ENCODE measurements around the gene ST3GAL6. TPM values are rescaled to one million over a fixed set of nuclear protein-coding genes. Genes with fewer than 3 reads are reported as not detected.

ST3GAL6 gene
- total and polyA plus RNA-seq, 2 donors (not counting 3 experiments of a cell fraction or from before 2014, with no cell fraction given), result 13.2 to 35.9 TPM

DNA sequence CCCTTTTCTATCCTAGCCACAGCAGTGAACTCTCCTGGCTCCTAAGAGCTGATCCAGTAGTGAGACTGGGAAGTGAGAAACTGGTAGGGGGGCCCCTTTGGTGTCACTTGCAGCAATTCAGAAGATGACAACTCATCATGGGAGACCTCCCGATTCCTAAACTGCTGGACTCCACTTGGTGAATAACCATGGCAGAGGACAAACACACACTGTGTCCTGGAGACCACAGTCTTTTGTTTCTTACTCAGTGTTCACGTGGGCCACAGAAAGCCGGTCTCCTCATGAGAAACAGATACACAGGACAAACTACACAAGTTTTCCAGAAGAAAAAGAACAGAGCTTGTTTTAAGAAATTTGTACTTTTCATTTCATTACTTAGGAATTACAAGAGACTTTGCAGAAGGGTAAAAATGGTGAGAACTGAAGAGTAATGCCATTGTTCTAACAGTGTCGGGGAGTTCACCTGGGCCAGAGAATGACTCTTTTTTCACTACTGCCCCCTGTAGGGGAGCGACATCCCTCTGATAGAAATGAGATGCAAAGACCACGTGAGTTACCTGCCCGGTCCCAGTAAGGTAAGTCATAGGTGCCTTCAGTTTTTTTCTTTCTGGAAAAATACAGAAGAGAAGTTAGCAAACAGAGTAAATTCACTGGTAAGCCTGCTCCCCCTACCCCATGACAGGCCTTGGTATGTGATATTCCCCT lies 38.1 kb downstream of the ST3GAL6 start:
- Histone ChIP-seq H3K9me1 (replicated peaks; ENCODE audit: control insufficient read depth, extremely low read depth, insufficient read depth, low read length) (no peaks in the 10 kb centered on the region), H3K9me3 (replicated peaks; ENCODE audit: control insufficient read depth, insufficient read depth, low read length) (no peaks in the 10 kb centered on the region), H3K27me3 (ENCODE audit: control insufficient read depth in 2 of 2, insufficient read depth in 2 of 2, low read length in 2 of 2) (no peaks in the 10 kb centered on the region), H3K27ac (ENCODE audit: insufficient read depth, low read depth, low read length) (no peak overlapping the region), H3K4me2 (ENCODE audit: insufficient read depth, low read length) (no peak overlapping the region), H4K20me1 (replicated peaks; ENCODE audit: control insufficient read depth, extremely low read depth, insufficient read depth, low read length) (no peaks in the 10 kb centered on the region), H3K79me2 (ENCODE audit: control insufficient read depth, insufficient read depth, low read length) (no peaks in the 10 kb centered on the region), H3K36me3 (ENCODE audit: control insufficient read depth in 2 of 2, extremely low read depth in 1 of 2, insufficient read depth in 2 of 2, low read length in 2 of 2) (peaks cover 10 to 22% of the 10 kb centered on the region in 2 experiments), H3K4me3 (replicated peaks in 1 of 3; ENCODE audit: insufficient read depth in 1 of 3, low read depth in 1 of 3, low read length in 3 of 3) (no peak overlapping the region), H3K9ac (replicated peaks; ENCODE audit: extremely low read depth, insufficient read depth, low read length) (no peak overlapping the region), H2AFZ (ENCODE audit: low read depth, low read length) (no peak overlapping the region), H3K4me1 (ENCODE audit: control insufficient read depth, extremely low read depth, insufficient read depth, low read length) (no peaks in the 10 kb centered on the region)
- TF ChIP-seq, protein P1, sequence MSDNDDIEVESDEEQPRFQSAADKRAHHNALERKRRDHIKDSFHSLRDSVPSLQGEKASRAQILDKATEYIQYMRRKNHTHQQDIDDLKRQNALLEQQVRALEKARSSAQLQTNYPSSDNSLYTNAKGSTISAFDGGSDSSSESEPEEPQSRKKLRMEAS (IDR thresholded peaks at IDR 0.05; ENCODE audit: insufficient read depth, insufficient read length), result no peak
- TF ChIP-seq POLR2AphosphoS5 (IDR thresholded peaks at IDR 0.05; ENCODE audit: insufficient read depth, low read depth, low read length), result no peak
- TF ChIP-seq FOS (IDR thresholded peaks at IDR 0.05; ENCODE audit: borderline replicate concordance, insufficient read depth, low read length), result no peak
- no peak for TF ChIP-seq GATA2 (IDR thresholded peaks at IDR 0.05; ENCODE audit: insufficient read depth, insufficient read length, low read depth, low read length)
- TF ChIP-seq, protein P2, sequence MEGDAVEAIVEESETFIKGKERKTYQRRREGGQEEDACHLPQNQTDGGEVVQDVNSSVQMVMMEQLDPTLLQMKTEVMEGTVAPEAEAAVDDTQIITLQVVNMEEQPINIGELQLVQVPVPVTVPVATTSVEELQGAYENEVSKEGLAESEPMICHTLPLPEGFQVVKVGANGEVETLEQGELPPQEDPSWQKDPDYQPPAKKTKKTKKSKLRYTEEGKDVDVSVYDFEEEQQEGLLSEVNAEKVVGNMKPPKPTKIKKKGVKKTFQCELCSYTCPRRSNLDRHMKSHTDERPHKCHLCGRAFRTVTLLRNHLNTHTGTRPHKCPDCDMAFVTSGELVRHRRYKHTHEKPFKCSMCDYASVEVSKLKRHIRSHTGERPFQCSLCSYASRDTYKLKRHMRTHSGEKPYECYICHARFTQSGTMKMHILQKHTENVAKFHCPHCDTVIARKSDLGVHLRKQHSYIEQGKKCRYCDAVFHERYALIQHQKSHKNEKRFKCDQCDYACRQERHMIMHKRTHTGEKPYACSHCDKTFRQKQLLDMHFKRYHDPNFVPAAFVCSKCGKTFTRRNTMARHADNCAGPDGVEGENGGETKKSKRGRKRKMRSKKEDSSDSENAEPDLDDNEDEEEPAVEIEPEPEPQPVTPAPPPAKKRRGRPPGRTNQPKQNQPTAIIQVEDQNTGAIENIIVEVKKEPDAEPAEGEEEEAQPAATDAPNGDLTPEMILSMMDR (IDR thresholded peaks at IDR 0.05; ENCODE audit: extremely low read depth in 1 of 2, insufficient read depth in 1 of 2, low read depth in 1 of 2, low read length in 2 of 2), result no peak
- no peak for TF ChIP-seq MYC (IDR thresholded peaks at IDR 0.05; ENCODE audit: low read depth, low read length)
- no peak for TF ChIP-seq JUN (IDR thresholded peaks at IDR 0.05; ENCODE audit: borderline replicate concordance, insufficient read depth, insufficient read length, low read depth)
- no peak for TF ChIP-seq EZH2 (IDR thresholded peaks at IDR 0.05; ENCODE audit: borderline replicate concordance, low read depth, low read length, severe bottlenecking)
- TF ChIP-seq POLR2A (IDR thresholded peaks at IDR 0.05; ENCODE audit: low read depth, low read length), result no peak
- dilution Hi-C loops (cut with MboI; ENCODE audit: extremely low pct_ligation_motif_present, low sequenced_read_pairs) (loop anchor here (25.0 kb wide), 1 partner anchor 189 kb away; no protein-coding TSS in a partner anchor), intact Hi-C loops (cut with micrococcal nuclease) (no loop called here)
- FAIRE-seq (no peak), DNase-seq (ENCODE audit: low read depth, low spot score) (no peak)
- CTCF ChIA-PET, result no interaction called here
- POLR2A ChIA-PET, result no interaction called here
- BruUV-seq (replicated peaks), result no TSS peak

Data from endothelial cell of umbilical vein (primary cell).